Measurements from ENCODE around the gene KCNQ4. TPM values are rescaled to one million over a fixed set of nuclear protein-coding genes. Genes with fewer than 3 reads are reported as not detected.

KCNQ4 gene
- total and polyA plus RNA-seq, 2 of the 8 experiments (the other 6 are each of a cell fraction or from before 2014, with no cell fraction given): 2.2 to 3.9 TPM

DNA sequence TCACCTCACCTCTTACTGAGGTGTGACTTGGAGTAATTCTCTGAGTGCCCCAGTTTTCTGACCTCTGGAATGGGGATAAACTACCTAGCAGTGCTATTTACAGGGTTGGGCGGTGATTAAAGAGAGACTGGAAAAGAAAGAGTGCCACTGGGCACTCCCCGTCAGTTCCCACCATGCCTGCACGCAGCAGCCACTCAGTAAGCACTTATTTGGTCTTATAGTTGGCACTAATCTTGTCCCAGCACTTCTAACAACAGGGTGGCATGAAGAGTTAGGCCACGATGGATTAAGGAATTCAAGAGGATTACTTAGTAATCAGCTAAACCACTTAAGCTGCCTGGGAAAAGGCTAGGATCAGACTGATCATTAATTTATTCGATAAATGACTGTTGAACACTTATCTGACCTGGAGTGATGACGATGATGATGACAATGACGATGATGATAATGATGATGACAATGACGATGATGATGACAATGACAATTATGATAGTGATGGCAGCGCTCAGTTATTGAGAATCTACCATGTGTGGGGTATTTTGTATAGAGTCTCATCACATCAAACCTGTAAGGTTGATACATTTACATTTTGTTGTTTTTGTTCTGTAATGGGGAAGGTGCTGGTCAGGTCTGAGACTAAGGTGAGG lies 73.2 kb downstream of the KCNQ4 start:
- Histone ChIP-seq H3K56ac (replicated peaks; ENCODE audit: insufficient read length, low read depth, low read length) (no peak overlapping the region), H4K20me1 (replicated peaks in 1 of 2; ENCODE audit: control insufficient read depth in 1 of 2, insufficient read depth in 2 of 2, low read length in 2 of 2) (peaks cover 1 to 2% of the 10 kb centered on the region in 2 experiments), H4K8ac (ENCODE audit: extremely low read depth, insufficient read depth, low read length) (no peak overlapping the region), H3K18ac (ENCODE audit: extremely low read depth, low read length) (no peak overlapping the region), H4K5ac (ENCODE audit: insufficient read length, low read depth, low read length) (no peak overlapping the region), H3K4ac (replicated peaks; ENCODE audit: insufficient read length, low read depth, low read length) (no peak overlapping the region), H3K79me1 (ENCODE audit: low read depth, low read length) (no peaks in the 10 kb centered on the region), H2BK15ac (ENCODE audit: low read length) (no peak overlapping the region), H3K4me2 (ENCODE audit: insufficient read depth in 1 of 2, low read depth in 2 of 2, low read length in 2 of 2) (no peak overlapping the region), H2AK5ac (ENCODE audit: low read depth, low read length) (no peak overlapping the region), H3K36me3 (ENCODE audit: control insufficient read depth in 2 of 4, insufficient read depth in 4 of 4, low read length in 3 of 4) (no peaks in the 10 kb centered on the region), H3K4me1 (replicated peaks in 1 of 4; ENCODE audit: control insufficient read depth in 3 of 4, insufficient read depth in 4 of 4, low read length in 3 of 4) (peaks cover 0 to 7% (median 3%) of the 10 kb centered on the region in 4 experiments; a peak in 5 of 7 replicates), H3K79me2 (ENCODE audit: control insufficient read depth in 1 of 2, insufficient read depth in 2 of 2, low read length in 2 of 2) (no peaks in the 10 kb centered on the region), H3K27me3 (replicated peaks in 1 of 4; ENCODE audit: control insufficient read depth in 3 of 4, extremely low read depth in 1 of 4, insufficient read depth in 3 of 4, low read length in 3 of 4) (peaks cover 0 to 16% (median 16%) of the 10 kb centered on the region in 4 experiments; a peak in 5 of 7 replicates), H3K23ac (ENCODE audit: insufficient read length) (no peak overlapping the region), H2BK5ac (ENCODE audit: low read depth, low read length) (no peak overlapping the region), H3K14ac (ENCODE audit: insufficient read length) (no peak overlapping the region), H2BK120ac (replicated peaks; ENCODE audit: low read depth, low read length) (no peak overlapping the region), H2BK12ac (ENCODE audit: low read depth, low read length) (no peak overlapping the region), H2BK20ac (ENCODE audit: low read length) (no peak overlapping the region), H2AFZ (ENCODE audit: low read length) (no peak overlapping the region), H3K23me2 (ENCODE audit: low read depth, low read length) (peaks cover 7% of the 10 kb centered on the region; the same call in 1 of the 2 replicates), H4K91ac (replicated peaks; ENCODE audit: insufficient read length, low read length) (no peak overlapping the region), H3K27ac (ENCODE audit: low read depth, low read length) (no peak overlapping the region), H3K4me3 (ENCODE audit: extremely low read depth in 1 of 4, insufficient read depth in 2 of 4, low read depth in 3 of 4, low read length in 4 of 4) (no peak overlapping the region), H3K9me3 (ENCODE audit: insufficient read depth in 2 of 2, low read depth in 1 of 2, low read length in 1 of 2) (no peaks in the 10 kb centered on the region), H3K9ac (replicated peaks in 1 of 4; ENCODE audit: extremely low read depth in 1 of 4, low read depth in 3 of 4, low read length in 3 of 4) (no peak overlapping the region)
- ChIA-PET POLR2A (ENCODE audit: partially characterized antibody) (interaction anchor here (1.0 to 1.5 kb wide), 3 partner anchors 24 to 96 kb away, joined by 3 to 5 read pairs (median 3); no protein-coding TSS in a partner anchor), CTCF (ENCODE audit: partially characterized antibody) (interaction anchor here (1.2 to 26.8 kb wide), 10 partner anchors 8 to 109 kb away, joined by 3 to 917 read pairs (median 6); no protein-coding TSS in a partner anchor)
- FAIRE-seq: no peak
- 94% methylated on average over 9 of the region's 9 CpGs; no CpG with 5 or more reads in 1 of the 2 experiments for WGBS, 2 experiments (ENCODE audit: extremely low coverage in 1 of 2, insufficient coverage in 1 of 2, insufficient read length in 1 of 2, insufficient replicate concordance in 2 of 2, low coverage in 1 of 2, low lambda C conversion rate in 2 of 2, missing lambda C conversion rate in 1 of 2)
- no peak for DNase-seq (ENCODE audit: low read depth in 1 of 2, low spot score in 2 of 2)
- TF ChIP-seq RXRA (IDR thresholded peaks at IDR 0.05; ENCODE audit: insufficient read depth, low read depth, low read length): no peak
- TF ChIP-seq ATF2 (IDR thresholded peaks at IDR 0.05; ENCODE audit: low read length): no peak
- no peak for TF ChIP-seq RFX5 (IDR thresholded peaks at IDR 0.05; ENCODE audit: borderline replicate concordance, low read depth, low read length)
- no peak for TF ChIP-seq SRF (IDR thresholded peaks at IDR 0.05; ENCODE audit: low read depth, low read length)
- TF ChIP-seq CBX8 (IDR thresholded peaks at IDR 0.05; ENCODE audit: borderline replicate concordance, low read depth, low read length): no peak
